NOMO-1 treated with DMSO at 0.1 percent for 48 hours (cell line): ENCODE results near the gene AP1S3.
A peak's percentile ranks its signal among the peaks of the same experiment; 100 is the strongest.
"Not testable (repeated sequence)": the region's sequence is repeated elsewhere in the genome, so short reads cannot be mapped to it uniquely, and the experiment has no call there.

ENCODE experiments used
- DNase-seq: peaks from one replicate; lab custom pipeline; 2025; ENCODE audit not compliant: unreplicated experiment; lab: John Stamatoyannopoulos, UW

AP1S3 gene

GRCh38 chr2:223837287-223838061, at the start of gene AP1S3:
Gene AP1S3 (minus strand): TSS chr2:223837582. CDS start chr2:223837450, 132 bp downstream.
- DNase-seq, result peak; percentile 71

GRCh38 chr2:223887127-223887526, 49.7 kb upstream of the AP1S3 start:
- DNase-seq, result peak; percentile 32

- peak; percentile 65 for DNase-seq
These were observed 49.3 kb upstream of the AP1S3 start for GRCh38 chr2:223886726-223887125.

GRCh38 chr2:223884399-223884798, 47.0 kb upstream of the AP1S3 start:
- no peak for DNase-seq

GRCh38 chr2:223882715-223883114, 45.3 kb upstream of the AP1S3 start:
- DNase-seq, result no peak

GRCh38 chr2:223880796-223881195, 43.4 kb upstream of the AP1S3 start:
- no peak for DNase-seq

GRCh38 chr2:223877721-223878410, 40.5 kb upstream of the AP1S3 start:
- peak; percentile 51 for DNase-seq

- no peak for DNase-seq
These were observed 36.3 kb upstream of the AP1S3 start for GRCh38 chr2:223873672-223874071.

GRCh38 chr2:223872772-223873171, 35.4 kb upstream of the AP1S3 start:
- not testable (repeated sequence) for DNase-seq

- not testable (repeated sequence) for DNase-seq
These were observed 34.3 kb upstream of the AP1S3 start for GRCh38 chr2:223871661-223872060.

GRCh38 chr2:223870840-223871611, 33.6 kb upstream of the AP1S3 start:
- peak; percentile 85 for DNase-seq

- no peak for DNase-seq
These were observed 30.6 kb upstream of the AP1S3 start for GRCh38 chr2:223868005-223868404.

- peak; percentile 65 for DNase-seq
These were observed 28.6 kb upstream of the AP1S3 start for GRCh38 chr2:223865907-223866508.

- no peak for DNase-seq
These were observed 27.7 kb upstream of the AP1S3 start for GRCh38 chr2:223865124-223865523.

- DNase-seq, result no peak
These were observed 26.1 kb upstream of the AP1S3 start for GRCh38 chr2:223863491-223863890.

- DNase-seq, result no peak
These were observed 23.7 kb upstream of the AP1S3 start for GRCh38 chr2:223860809-223861738.

- no peak for DNase-seq
These were observed 21.7 kb upstream of the AP1S3 start for GRCh38 chr2:223859070-223859469.

GRCh38 chr2:223856584-223856983, 19.2 kb upstream of the AP1S3 start:
- peak; percentile 48 for DNase-seq

- no peak for DNase-seq
These were observed 18.6 kb upstream of the AP1S3 start for GRCh38 chr2:223856021-223856420.

GRCh38 chr2:223855426-223855825, 18.0 kb upstream of the AP1S3 start:
- no peak for DNase-seq
